ENCODE results near the gene PALLD.

DNA sequence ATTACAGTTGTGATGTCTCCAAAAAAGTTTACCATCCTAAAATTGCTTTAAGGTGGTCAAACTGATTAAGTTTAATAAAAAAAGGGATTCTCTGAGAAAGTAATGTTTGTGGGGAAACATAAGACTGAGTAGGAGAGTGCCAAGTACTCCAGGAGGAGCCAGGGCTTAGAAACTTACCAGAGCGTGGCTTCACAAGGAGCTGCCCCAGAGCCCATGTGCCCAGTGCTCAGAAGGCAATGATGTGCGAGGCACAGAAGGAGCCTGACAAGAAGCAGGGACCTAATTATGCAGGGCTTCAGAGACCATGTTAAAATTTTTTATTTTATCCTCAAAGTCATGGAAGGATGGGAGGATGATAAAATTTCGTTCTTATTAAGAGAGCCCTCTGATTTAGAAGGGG, 204.2 kb downstream of the PALLD start:
- TF ChIP-seq, protein P1, sequence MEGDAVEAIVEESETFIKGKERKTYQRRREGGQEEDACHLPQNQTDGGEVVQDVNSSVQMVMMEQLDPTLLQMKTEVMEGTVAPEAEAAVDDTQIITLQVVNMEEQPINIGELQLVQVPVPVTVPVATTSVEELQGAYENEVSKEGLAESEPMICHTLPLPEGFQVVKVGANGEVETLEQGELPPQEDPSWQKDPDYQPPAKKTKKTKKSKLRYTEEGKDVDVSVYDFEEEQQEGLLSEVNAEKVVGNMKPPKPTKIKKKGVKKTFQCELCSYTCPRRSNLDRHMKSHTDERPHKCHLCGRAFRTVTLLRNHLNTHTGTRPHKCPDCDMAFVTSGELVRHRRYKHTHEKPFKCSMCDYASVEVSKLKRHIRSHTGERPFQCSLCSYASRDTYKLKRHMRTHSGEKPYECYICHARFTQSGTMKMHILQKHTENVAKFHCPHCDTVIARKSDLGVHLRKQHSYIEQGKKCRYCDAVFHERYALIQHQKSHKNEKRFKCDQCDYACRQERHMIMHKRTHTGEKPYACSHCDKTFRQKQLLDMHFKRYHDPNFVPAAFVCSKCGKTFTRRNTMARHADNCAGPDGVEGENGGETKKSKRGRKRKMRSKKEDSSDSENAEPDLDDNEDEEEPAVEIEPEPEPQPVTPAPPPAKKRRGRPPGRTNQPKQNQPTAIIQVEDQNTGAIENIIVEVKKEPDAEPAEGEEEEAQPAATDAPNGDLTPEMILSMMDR (conservative IDR thresholded peaks at IDR 0.05; ENCODE audit: low read depth, low read length) = no peak
- TF ChIP-seq EZH2phosphoT487 (IDR thresholded peaks at IDR 0.05; ENCODE audit: borderline replicate concordance, low read length) = no peak
